GM21619 (cell line): ENCODE data around the gene ZWILCH.
"Not testable (repeated sequence)": the region's sequence is repeated elsewhere in the genome, so short reads cannot be mapped to it uniquely, and the experiment has no call there.

Experiments used
- ATAC-seq: cut with Tn5 transposase; IDR thresholded peaks from one replicate; pipeline ENCODE4 v1.9.1; 2021; ENCODE audit not compliant: unreplicated experiment

ZWILCH gene

GRCh38 chr15:66578286-66578875 is 73.3 kb downstream of the ZWILCH start:
- ATAC-seq: no peak

GRCh38 chr15:66580643-66581042 is 75.5 kb downstream of the ZWILCH start:
- ATAC-seq: no peak

DNA sequence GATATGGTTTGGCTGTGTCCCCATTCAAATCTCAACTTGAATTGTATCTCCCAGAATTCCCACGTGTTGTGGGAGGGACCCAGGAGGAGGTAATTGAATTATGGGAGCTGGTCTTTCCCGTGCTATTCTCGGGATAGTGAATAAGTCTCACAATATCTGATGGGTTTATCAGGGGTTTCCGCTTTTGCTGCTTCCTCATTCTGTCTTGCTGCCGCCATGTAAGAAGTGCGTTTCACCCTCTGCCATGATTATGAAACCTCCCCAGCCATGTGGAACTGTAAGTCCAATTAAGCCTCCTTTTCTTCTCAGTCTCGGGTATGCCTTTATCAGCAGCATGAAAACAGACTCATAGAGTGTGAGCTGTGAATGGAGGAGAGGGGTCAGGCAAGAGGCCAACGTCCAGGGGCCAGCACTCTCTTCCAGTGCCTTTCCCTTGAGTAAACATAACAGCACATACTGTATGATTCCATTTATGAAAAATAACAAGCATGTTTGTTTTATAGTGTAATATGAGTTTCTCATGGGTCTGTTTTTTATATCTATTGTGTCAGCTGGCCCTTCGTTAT is 76.9 kb downstream of the ZWILCH start:
- ATAC-seq: no peak

DNA sequence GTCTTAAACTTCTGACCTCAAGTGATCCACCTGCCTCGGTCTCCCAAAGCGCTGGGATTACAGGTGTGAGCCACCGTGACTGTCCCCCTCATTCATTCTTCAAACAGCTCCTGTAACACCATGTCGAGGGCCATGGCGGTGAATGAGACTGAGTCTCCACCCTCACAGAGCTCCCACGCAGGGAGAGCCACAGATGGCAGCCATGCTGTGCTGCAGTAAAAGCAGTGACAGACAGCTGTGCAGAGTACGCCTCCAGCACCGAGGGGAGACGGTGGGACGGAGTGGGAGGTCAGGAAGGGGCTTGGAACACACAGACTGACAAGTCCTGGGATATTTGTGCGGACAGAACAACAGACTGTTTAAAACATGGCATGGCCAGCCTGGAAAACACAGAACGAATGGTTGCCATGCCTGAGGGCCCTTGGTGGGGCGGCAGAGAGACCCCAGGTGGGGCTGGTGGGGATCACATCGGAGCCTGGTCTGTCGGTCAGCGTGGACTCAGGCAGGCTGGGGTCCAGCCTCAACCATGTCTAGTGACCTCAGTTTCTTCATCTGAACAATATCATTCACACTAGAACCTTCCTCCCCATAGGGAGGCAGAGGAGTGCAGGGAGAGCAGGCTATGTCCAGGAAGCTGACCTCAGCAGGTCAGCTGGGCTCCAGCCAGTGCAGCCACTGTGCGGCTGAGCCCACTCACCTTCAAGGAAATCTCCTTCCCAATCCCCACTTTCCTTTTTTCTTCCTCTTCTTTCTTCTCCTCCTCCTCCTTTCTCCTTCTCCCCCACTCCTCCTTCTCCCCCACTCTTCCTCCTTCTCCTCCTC is 81.2 kb downstream of the ZWILCH start:
- ATAC-seq: no peak

GRCh38 chr15:66587020-66587419 is 81.9 kb downstream of the ZWILCH start:
- no peak for ATAC-seq

DNA sequence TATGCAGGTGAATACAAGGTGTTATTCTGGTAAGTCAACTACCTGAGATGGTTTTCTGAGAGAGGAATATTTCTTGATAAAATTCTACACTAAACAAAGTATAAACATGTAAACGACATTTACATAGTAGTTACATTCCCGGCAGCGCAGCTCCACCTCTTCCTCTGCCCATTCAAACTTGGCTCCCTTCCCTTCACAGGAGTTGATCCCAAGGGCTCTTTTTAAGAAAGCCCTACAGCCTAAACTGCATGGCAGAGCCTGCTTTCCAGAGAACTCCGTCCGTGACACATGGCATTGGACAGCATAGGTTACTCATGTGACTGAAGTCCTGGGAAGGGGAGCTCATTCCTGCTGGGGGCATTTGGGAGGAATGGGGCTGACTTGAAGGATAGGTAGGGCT is 82.6 kb downstream of the ZWILCH start:
- ATAC-seq: no peak

DNA sequence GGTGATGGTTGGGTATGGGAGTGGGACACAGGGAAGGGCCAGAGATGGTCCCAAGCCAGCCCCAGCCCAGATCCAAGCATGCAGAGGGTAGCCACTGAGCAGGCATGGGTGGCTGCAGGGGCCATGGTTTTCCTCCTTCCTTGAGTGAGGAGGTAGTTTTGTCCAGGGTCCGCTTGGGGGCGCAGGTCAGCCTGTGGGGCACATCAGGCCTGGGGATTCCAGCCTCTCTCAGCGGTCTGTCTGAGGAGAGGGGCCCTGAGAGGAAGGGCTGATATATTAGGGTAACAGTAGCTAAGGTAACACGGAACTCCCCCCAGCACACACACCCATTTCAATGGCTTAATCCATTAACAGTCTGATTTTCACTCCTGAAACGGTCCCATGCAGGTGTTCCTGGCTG is 83.4 kb downstream of the ZWILCH start:
- ATAC-seq: no peak

- no peak for ATAC-seq
Observed at GRCh38 chr15:66588971-66589370, 83.8 kb downstream of the ZWILCH start.

GRCh38 chr15:66589429-66589828 is 84.3 kb downstream of the ZWILCH start:
- not testable (repeated sequence) for ATAC-seq

DNA sequence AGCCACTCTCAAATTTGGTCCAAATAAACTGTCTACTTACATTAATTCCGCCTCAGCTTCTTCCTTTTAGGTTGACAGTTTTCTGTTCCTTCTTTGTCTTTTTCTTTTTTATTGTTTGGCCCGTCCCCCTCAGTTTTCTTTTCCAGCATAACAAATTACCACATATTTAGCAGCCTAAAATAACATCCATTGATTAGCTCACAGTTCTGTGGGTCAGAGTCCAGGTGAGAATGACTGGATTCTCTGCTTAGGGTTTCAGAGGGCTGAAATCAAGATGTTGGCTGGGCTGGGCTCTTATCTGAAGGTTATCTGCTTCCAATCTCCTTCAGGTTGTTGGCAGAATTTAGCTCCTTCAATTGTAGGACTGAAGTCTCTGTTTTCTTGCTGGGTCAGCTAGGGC is 85.3 kb downstream of the ZWILCH start:
- ATAC-seq: no peak

DNA sequence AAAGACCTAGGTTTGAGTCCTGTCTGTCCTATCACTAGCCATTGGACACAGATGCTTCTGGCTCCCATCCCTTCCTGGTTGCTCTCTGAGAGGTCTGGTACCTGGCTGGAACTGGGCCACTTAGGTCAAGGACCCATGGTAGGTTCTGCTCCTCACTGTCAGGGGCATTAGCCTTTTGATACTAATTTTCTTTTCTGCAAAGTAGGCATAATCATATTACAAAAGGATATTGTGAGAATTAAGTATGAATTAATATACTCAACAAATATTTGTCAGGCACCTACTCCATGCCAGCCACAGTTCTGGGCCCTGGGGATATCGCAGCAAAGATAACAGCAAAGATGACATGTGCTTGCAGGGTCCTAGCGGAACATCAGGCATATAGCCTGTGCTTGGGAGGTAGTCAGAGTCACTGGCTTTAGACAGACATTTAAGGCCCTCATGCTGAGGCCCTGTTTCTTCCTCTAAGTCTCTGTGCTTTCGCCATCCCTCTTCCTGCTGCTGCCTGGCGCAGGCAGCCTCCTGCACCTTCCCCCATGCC is 86.3 kb downstream of the ZWILCH start:
- no peak for ATAC-seq

- no peak for ATAC-seq
Observed at GRCh38 chr15:66592505-66593218, 87.5 kb downstream of the ZWILCH start.

DNA sequence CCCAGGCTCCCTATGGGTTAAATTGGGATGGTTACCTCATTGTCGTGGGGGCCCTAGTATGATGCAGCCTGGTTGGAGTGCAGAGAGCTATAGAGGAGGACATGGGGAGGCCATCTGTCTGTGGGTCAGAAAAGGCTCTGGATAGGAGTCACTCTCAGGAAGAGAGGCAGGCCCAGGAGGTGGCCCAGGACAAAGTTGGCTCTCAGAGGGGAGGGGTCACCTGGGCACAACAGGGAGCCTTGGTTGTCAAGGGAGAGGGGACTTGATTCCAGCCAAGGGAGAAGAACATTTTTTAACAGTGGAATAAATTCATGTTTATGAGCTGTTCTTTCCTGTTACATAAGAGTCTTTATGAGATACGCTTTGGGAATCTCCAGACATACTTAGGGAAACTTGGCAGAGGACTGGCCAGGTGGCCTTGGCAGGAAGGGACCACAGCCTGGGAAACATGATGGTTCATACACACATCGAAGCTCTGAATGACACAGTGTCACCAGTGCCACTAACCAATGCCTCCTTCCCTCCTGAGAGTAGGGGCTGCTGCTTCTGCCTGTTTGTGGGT is 88.2 kb downstream of the ZWILCH start:
- ATAC-seq: no peak

- ATAC-seq: no peak
Observed at GRCh38 chr15:66594344-66594743, 89.2 kb downstream of the ZWILCH start.

GRCh38 chr15:66594836-66595235 is 89.7 kb downstream of the ZWILCH start:
- no peak for ATAC-seq

- ATAC-seq: no peak
Observed at GRCh38 chr15:66595332-66595731, 90.2 kb downstream of the ZWILCH start.

DNA sequence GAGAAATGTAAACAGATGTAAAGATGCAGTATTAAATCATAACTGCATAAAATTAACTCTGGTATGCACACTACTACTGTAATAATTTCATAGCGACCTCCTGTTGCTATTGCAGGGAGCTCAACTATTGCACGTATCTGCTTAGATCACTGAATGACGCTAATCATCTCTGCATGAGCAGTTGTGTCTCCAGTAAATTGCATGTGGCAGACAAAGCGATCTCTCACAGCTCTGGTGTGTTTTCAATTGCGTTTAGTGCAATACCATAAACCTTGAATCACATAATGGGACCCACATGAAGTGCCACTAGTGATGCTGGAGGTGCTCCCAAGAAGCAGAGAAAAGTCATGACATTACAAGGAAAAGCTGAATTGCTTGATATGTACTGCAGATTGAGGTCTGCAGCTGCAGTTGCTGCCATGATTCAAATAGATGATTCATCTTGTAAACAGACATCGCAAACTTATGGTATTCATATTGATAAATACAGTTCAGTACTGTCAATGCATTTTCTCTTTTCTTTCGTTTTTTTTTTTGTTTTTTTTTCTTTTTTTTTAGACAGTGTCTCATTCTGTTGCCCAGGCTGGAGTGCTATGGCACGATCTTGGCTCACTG is 90.9 kb downstream of the ZWILCH start:
- no peak for ATAC-seq

- ATAC-seq: no peak
Observed at GRCh38 chr15:66598095-66598815, 93.1 kb downstream of the ZWILCH start.
